LoVo (cell line): ENCODE data around the gene PALM.
"Not testable (repeated sequence)": the region's sequence is repeated elsewhere in the genome, so short reads cannot be mapped to it uniquely, and the experiment has no call there.

ENCODE experiments used
- DNase-seq: peaks from one replicate; pipeline ENCODE4 v3.0.0-alpha.2; 2016; ENCODE audit warnings: low spot score

The PALM gene

DNA sequence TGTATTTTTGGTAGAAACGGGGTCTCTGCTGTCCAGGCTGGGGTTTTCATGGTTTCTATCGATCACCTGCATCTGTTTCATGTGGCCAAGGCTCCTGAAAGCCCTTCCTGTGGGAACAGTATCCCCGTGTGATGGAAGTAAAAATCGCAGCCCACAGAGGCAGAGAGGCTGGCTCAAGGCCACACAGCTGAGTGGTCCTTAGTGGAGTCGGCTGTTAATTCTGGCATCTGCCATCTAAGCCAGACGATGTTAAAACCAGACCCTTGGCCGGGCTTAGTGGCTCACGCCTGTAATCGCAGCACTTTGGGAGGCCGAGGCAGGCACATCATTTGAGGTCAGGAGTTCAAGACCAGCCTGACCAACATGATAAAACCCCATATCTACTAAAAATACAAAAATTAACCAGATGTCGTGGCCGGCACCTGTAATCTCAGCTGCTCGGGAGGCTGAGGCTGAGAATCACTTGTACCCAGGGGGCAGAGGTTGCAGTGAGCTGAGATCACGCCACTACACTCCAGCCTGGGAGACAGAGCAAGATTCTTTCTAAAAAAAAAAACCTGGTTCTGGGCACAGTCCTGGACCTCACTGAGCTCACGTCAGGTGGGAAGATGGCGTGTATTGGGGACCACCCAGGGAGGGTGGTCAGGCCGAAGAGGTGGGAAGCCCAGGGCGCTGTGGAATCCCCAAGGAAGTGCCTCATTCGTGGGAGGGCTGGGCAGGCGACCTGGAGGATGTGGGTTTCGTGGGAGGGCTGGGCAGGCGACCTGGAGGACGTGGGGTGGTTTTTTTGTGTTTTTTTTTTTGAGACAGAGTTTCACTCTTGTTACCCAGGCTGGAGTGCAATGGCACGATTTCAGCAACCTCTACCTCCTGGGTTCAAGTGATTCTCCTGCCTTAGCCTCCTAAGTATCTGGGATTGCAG lies 23.7 kb downstream of the PALM start:
- DNase-seq = no peak

DNA sequence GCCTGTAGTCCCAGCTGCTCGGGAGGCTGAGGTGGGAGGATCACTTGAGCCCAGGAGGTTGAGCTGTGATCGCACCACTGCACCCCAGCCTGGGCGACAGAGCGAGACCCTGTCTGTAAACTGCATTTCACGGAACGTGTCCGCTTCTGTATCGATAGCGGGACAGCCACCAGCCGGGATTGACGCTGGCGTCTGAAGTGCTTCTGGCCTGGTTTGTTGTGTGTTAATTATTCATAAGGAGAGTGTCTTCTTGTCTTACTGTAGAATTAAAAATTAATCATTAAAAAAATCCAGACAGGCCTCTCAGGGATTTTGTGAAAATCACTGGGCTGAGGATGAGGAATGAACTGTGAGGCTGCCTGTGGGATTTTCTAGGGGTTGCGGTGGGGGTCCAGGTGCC lies 26.0 kb downstream of the PALM start:
- no peak for DNase-seq

DNA sequence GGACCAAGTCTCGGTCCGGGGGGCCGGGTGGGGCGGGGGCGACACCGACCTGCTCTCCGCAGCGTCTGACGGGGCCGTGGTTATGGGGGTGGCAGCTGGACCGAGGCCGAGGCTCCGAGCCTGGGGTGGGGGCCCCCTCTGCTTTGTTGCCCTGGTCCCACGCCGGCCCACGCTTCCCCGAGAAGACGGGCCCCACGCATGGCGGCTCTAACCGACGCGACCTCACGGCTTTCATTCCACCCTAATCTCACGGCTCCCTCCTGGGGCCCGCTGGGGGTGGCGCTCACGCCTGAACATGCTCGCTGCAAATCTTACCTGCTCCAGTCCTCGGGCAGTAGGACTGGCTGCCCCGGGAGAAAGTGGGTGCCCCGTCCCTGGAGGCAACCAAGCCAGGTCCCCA lies 27.4 kb downstream of the PALM start:
- DNase-seq = no peak

DNA sequence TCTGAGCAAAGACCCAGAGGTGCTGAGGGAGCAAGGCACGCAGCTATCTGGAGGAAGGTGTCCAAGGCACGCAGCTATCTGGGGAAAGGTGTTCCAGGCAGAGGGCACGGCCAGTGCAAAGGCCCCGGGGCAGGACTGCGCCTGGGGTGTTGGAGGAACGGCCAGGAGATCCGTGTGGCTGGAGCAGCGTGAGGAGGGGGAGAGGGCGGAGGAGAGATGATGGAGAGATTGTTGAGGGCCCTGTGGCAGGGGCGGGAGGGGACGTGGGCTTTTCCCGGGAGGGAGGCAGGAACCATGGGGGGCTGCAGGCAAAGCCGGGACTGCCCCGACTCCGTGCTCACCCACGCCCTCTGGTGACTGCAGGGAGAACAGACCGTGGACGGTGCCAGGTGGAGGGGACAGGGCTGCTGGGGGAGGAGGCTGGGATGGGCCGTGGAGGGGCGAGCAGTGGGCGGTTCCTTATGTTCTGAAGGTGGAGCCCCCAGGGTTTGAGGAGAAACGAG lies 28.9 kb downstream of the PALM start:
- DNase-seq = peak; percentile 38

DNA sequence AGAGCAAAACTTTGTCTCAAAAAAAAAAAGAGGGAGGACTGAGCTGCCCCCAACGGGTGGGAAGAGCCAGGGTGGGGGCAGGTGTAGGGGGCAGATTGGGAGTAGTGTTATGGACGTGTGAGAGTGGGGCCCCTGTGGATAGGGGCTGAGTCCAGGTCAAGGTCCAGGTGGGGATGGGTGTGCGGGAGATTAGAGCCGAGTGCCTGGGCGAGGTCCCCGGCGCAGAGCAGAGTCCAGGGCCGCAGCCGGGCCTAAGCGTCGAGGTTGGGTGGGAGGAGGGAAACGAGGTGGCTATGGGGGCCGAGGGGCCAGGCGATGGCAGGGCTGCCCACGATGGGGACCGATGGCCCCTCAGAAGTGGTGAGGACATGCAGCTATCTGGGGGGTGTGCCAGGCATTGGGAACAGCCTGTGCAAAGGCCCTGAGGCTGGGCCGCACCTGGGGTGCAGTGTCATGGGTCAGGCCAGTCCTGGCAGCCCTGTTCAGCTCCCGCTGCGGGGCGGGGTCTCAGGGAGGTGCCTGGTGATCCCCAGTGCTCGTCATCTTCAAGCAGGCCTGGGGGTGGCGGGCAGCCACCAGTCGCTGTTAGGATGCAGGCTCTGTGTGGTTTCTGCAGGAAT lies 29.9 kb downstream of the PALM start:
- peak; percentile 21 for DNase-seq

DNA sequence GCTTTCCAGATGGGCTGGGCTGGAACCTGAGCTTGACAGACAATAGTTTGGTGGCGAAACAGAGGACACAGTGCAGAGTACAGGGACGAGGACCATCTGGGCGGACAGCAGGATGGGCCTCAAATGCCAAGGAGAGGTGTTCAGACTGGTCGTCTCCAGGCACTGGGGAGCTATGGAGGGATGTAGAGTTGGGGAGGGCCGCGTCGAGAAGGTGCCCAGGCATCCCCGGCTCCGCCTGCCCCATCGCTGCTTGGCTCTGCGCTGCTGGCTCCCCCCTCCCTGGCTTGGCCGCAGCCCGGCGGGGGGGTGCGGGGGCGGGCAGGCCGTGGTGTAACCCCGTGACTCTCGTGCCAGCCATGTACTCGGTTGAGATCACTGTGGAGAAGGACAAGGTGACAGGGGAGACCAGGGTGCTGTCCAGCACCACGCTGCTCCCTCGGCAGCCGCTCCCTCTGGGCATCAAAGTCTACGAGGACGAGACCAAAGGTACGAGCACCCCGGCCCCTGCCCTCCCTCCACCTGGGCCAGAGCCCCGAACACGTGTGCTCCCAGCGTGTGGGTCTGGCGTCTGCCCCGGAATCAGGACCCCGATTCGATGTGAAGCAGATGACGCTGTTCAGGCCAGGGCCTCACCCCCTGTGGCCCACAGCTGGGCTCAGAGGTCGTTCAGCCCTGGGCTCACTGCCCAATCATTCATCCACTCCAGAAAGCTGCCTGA lies 31.4 kb downstream of the PALM start:
- DNase-seq = no peak

DNA sequence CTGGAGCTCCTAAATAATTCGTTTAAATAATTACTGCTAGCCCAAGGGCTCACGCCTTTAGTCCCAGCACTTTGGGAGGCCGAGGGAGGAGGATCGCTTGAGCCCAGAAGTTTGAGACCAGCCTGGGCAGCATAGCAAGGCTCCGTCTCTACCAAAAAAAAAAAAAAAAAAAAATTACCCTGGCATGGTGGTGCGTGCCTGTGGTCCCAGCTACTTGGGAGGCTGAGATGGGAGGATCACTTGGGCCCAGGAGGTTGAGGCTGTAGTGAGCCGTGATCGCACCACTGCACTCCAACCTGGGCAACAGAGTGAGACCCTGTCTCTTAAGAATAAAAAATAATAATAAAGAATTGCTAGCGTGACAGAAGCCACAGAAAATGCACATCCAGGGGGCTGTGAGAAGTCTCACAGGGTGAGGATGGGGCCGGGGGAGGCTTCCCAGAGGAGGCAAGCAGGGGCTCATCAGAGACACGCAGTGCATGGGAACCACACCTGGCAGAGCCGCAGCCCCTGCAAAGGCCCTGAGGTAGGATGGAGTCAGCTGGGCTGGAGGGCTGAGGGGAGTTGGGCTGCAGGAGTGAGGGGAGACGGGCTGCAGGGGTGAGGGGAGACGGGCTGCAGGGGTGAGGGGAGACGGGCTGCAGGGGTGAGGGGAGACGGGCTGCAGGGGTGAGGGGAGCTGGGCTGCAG lies 32.2 kb downstream of the PALM start:
- DNase-seq = not testable (repeated sequence)

DNA sequence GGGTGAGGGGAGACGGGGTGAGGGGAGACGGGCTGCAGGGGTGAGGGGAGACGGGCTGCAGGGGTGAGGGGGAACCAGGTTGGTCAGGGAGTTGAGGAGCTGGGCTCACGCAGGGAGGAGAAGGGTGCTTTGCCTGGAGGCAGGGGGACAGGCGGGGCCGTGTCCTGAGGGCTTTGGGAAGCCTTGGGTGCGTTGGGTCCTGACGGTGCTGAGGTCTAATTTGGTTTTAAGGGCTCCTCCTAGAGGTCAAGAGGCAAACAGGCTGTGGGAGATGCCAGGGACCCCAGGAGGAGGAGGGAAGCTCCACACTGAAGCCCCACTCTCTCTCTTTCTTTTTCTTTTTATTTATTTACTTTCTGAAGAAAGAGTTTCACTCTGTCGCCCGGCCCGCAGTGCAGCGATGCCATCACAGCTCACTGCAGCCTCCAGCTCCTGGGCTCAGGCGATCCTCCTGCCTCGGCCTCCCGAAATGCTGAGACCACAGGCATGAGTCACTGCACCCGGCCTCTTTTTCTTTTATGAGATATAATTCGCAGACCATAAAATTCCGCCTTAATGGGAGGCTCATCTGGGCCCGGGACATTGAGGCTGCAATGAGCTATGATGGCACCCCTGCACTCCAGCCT lies 32.9 kb downstream of the PALM start:
- no peak for DNase-seq

DNA sequence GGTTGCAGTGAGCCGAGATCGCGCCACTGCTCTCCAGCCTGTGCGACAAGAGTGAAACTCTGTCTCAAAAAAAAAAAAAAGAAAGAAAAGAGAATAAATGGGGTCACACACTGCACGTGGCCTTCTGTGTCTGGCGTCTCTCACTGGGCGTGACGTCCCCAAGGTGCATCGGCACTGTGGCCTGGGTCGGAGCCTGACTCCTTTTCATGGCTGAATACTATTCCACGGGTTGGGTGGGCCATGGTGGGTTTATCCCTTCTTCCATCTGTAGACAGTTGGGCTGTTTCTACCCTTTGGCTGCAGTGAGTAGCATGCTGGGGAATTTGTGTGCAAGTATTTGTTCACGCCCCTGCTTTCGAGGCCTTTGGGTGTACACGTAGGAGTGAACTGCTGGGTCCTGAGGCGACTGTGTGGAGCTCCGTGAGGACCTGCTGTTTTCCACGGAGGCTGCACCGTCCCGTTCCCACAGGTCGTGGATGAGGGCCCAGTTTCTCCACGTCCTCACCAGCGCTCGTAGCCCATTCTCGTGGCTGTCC lies 33.9 kb downstream of the PALM start:
- DNase-seq = no peak

DNA sequence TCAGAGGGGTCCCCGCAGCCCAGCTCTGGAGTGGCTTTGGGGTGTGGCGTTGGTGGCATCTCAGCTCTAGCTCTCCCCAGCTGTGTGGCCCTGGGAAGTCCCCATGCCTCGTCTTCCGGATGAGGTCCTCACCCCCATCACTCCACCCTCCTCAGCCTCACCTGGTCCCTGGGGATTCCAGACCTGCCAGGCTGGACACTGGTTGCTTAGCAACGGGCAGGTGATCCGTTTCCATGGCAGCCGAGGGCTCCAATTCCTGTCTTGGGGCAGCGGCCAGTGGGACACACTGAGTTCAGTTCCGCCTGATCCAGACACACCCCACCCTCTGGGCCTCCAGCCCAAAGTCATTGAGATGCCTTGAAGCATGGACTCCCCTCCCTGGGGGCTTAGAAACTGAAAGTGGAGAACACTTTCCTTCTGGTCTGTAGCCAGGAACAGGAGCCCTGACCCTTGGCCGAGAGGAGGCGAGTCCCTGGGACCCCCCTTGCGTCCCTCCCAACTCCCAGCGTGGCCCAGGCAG lies 34.5 kb downstream of the PALM start:
- no peak for DNase-seq

DNA sequence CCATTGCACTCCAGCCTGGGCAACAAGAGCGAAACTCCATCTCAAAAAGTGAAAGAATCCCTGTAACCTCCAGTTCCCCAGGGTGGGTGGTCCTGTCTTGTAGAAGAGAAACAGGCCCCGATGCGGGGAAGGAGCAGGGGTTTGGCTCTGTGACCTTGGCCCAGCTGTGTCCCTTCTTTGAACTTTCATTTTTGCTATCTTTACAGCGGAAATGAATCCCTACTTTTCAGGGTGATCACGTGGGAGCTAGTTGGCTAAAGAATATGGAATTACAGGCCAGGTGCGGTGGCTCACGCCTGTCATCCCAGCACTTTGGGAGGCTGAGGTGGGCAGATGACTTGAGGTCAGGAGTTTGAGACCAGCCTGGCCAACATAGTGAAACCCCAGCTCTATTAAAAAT lies 36.4 kb downstream of the PALM start:
- DNase-seq = not testable (repeated sequence)

DNA sequence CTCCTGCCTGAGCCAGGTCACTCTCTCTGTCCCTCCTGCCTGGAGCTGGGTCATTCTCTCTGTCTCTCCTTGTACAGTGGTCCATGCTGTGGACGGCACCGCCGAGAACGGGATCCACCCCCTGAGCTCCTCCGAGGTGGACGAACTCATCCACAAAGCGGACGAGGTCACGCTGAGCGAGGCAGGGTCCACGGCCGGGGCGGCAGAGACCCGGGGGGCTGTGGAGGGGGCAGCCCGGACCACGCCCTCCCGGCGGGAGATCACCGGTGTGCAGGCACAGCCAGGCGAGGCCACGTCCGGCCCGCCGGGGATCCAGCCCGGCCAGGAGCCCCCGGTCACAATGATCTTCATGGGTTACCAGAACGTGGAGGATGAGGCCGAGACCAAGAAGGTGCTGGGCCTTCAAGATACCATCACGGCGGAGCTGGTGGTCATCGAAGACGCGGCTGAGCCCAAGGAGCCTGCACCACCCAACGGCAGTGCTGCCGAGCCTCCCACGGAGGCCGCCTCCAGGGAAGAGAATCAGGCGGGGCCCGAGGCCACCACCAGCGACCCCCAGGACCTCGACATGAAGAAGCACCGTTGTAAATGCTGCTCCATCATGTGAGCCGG lies 37.6 kb downstream of the PALM start:
- DNase-seq = no peak

DNA sequence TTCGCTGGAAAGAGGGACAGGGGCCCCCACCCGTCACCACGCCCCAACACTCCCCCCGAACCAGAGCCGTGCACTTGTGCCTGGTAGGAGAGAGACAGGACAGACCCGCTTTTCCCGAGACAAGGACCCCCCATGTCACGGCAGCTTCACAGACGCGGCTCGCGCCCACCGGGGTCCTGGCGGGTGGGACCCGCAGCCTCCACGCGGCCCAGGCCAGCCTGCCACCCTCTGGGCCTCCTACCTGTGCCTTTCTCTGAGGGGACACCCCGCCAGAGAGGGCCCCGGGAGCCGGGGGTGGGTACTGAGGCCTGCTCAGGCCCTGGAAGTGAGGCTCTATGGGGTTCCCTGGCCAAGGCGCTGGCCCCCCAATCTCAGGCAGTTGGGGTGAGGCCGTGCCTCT lies 38.2 kb downstream of the PALM start:
- DNase-seq = no peak

DNA sequence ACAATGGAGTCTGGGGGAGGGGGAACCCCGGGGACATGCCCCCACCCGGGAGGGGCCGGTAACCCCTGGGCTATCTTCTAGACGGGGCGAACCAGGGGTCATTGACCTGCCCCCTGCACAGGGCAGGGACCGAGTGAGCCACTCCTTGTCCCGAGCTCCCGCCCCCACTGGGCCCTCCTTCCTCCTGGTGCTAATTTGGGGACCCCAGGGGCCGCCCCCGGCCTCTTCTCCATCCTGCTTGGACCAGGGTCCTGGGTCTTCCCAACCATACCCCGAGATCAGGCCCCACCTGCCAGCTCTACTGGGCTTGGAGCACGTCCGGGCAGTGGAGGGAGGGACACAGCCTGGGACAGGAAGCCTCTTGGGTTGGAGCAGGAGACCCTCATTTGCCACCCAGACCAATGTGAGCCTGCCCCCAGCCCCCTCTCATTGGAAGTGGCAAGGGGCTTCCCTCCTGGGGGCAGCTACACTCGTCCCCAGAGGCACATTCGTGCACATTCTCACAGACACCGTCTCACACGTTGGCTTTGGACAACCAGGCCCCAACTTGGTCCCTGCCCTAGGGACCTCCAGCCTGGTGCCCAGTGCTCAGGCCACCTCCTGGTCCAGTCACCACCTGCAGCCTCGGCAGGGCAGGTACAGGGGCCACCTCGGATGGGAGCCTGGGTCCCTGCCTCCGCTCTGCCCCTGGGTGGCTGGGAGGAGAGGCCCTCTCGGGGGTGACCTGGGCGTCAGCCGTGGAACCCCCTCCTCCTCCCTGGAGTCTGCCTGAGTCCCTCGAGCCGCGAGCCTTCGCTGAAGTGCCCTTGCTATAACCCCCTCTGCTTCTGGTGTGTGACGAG lies 38.9 kb downstream of the PALM start:
- DNase-seq = no peak

DNA sequence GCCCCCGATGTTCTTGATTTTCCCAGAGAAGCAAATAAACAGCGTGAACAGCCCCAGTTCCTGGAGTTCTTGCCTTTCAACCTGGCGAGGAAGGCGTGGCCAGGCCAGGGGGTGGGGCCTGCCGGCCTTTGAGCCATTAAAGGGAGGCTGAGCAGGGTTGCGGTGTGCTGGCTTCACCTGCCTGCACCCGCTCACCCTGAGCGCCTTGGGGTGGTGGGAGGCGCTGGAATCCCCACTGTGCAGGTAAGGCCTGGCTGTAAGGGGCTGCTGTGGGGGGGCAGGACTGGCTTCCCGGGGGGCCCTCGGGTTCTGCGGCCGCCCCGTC lies 39.5 kb downstream of the PALM start:
- no peak for DNase-seq

DNA sequence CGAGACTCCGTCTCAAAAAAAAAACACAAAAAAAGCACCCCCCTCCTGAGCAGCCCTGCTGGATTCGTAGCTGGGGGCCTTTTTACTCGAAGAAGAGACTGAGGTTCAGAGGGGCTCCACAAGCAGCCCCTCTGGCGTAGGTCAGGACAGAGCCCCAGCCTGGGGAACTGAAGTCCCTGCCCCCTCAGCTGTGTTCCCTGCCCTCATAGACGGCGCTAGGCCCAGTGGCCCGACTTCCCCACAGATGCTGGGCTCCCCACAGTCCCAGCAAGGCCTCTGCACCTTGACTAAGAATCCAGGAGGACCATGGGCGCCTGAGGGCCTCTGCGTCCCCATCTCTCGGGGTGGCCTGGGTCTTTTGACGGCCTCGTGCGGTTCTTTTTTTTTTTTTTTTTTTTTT lies 41.1 kb downstream of the PALM start:
- no peak for DNase-seq

DNA sequence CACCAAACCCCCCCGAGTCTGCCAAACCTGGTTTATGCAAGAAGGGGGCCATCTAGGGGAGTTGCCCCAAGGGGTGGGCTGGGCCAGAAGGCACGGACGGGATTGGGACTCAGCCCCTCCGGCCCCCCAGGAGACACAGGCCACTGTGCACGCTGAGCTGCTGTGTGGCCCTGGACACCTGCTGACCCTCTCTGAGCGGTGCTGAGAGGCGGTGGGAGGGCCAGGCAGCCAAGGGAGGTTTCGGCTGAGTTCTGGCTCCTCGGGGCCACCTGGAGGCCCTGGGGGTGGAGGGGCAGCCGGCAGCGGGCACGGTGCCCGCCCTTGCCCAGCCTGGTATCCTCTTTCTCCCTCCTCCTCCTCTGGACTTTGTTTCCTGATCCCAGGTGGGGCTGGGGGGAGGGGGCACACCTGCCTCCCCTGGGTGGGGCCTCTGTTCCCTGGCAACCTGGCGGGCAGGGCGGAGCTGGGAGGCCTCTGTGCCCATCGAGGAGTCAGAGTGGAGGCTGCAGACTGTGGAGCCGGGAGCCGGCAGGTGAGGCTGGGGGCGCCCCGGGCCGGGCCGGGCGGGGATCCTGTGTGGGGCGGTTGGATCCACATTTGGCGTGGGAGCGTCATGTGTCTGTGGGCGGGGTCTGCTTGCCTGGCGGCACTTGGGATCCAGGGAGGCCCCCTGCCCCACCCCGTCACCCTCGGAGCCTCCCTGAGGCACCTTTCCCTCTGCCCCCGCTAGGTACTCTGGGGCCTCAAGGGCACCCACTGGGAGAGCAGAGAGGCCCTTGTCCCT lies 42.1 kb downstream of the PALM start, which contains the start of gene MISP:
Gene MISP (plus strand): TSS at position 473 of the 784 bp plus-strand sequence. CDS start 5,835 bp downstream, outside the sequence.
- peak; percentile 91 for DNase-seq

DNA sequence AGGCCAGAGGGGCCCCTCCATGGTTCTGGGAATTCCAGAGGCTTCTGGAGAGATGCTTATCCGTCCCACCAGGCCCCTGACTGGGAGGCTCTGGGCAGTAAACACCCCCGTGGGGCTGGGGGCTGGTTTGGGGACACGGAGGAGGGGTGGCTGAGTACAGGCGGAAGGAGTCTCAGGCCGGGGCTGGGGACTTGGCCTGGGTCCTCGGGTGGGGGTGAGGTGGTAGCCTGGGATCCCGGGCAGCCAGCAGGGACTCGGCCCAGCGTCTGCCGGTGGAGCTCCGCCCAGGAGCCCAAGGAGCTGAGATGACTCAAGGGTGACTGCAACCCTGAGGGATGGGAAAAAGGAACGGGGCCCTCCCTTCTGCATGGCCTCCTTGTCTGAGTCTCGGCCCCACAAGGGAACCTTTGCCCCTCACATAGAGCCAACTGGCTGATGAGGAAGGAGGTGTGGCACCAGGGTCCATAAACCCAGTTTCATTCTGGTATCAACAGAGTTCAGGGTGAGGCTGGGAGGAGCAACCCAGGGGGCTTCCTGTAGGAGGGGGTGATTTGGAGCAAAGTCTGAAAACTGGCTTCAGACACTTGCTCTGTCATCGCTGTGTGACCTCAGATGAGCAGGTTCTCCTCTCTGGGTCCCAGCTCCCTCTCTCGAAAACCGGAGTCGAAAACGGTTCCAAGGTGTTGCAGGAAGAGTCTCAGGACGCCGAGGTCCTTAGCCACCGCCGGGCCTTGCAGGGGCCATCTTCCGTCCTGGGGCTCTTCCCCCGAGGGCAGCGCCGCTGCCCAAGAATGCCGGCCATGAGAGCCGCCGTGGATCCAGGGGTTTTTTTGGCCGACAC lies 43.0 kb downstream of the PALM start:
- peak; percentile 94 for DNase-seq
